GM23338 (cell line): ENCODE results near the gene ANKRD45. TPM values are rescaled to one million over a fixed set of nuclear protein-coding genes. Genes with fewer than 3 reads are reported as not detected.

ENCODE experiments used
- ATAC-seq: fragments of 200-7000 bp; cut with Tn5 transposase; 3 replicates; pipeline ENCODE4 v1.9.1; 2020
- DNase-seq: peaks from one replicate; pipeline ENCODE4 v3.0.0-alpha.2; 2015; ENCODE audit warnings: low spot score
- H2AFZ ChIP-seq: fragments of 200-600 bp; sonication (generic); 2 replicates; pipeline ENCODE4 v1.8.0; 2016; ENCODE audit warnings: antibody characterized with exemption, mild to moderate bottlenecking, moderate library complexity
- H3F3A ChIP-seq: fragments of 200-600 bp; sonication (generic); replicated peaks from 2 replicates; pipeline ENCODE4 v1.8.0; 2017; ENCODE audit warnings: antibody characterized with exemption, mixed run types, low read depth
- H3K27ac ChIP-seq: fragments of 200-600 bp; sonication (generic); 2 replicates; pipeline ENCODE4 v1.6.1; 2016; ENCODE audit warnings: low read depth
- H3K27me3 ChIP-seq: fragments of 200-600 bp; sonication (generic); 2 replicates; pipeline ENCODE4 v1.8.0; 2016; ENCODE audit warnings: mild to moderate bottlenecking, mixed run types, moderate library complexity; ENCODE audit not compliant: insufficient read depth
- H3K36me3 ChIP-seq: fragments of 200-600 bp; sonication (generic); 2 replicates; pipeline ENCODE4 v1.8.0; 2016; ENCODE audit warnings: mild to moderate bottlenecking; ENCODE audit not compliant: insufficient read depth
- H3K4me1 ChIP-seq: fragments of 200-600 bp; sonication (generic); 2 replicates; pipeline ENCODE4 v1.8.0; 2016; ENCODE audit warnings: mild to moderate bottlenecking, moderate library complexity; ENCODE audit not compliant: insufficient read depth
- H3K4me2 ChIP-seq: fragments of 200-600 bp; sonication (generic); 2 replicates; pipeline ENCODE4 v1.7.1; 2017; ENCODE audit warnings: mixed run types
- H3K4me3 ChIP-seq: fragments of 200-600 bp; sonication (generic); 2 replicates; pipeline ENCODE4 v1.6.1; 2016; ENCODE audit warnings: mixed run types
- H3K79me2 ChIP-seq: fragments of 200-600 bp; sonication (generic); replicated peaks from 2 replicates; pipeline ENCODE4 v1.8.0; 2017; ENCODE audit warnings: mild to moderate bottlenecking; ENCODE audit not compliant: insufficient read depth
- H3K9me2 ChIP-seq: fragments of 200-600 bp; sonication (generic); 2 replicates; pipeline ENCODE4 v1.8.0; 2017; ENCODE audit not compliant: insufficient read depth
- H4K20me1 ChIP-seq: fragments of 200-600 bp; sonication (generic); replicated peaks from 2 replicates; pipeline ENCODE4 v1.8.0; 2017; ENCODE audit warnings: mild to moderate bottlenecking; ENCODE audit not compliant: insufficient read depth
- H3K27ac Mint-ChIP-seq: 2 replicates; pipeline ENCODE4 v1.8.0; 2020; ENCODE audit warnings: inconsistent platforms, mild to moderate bottlenecking, moderate library complexity, mixed read lengths
- H3K27me3 Mint-ChIP-seq: 3 replicates; pipeline ENCODE4 v1.8.0; 2022; ENCODE audit warnings: low read depth, mild to moderate bottlenecking, moderate library complexity, mixed read lengths, inconsistent platforms; ENCODE audit not compliant: insufficient read depth, poor library complexity
- H3K36me3 Mint-ChIP-seq: 3 replicates; pipeline ENCODE4 v1.8.0; 2021; ENCODE audit warnings: low read depth, mild to moderate bottlenecking, inconsistent platforms, moderate library complexity, mixed read lengths
- H3K4me1 Mint-ChIP-seq: 3 replicates; pipeline ENCODE4 v1.8.0; 2020; ENCODE audit warnings: mild to moderate bottlenecking, inconsistent platforms, mixed read lengths
- H3K4me3 Mint-ChIP-seq: 3 replicates; pipeline ENCODE4 v1.8.0; 2021; ENCODE audit warnings: moderate library complexity, mild to moderate bottlenecking, inconsistent platforms, mixed read lengths
- H3K9me3 Mint-ChIP-seq: 3 replicates; pipeline ENCODE4 v1.8.0; 2020; ENCODE audit warnings: moderate library complexity, mild to moderate bottlenecking, inconsistent platforms, mixed read lengths
- CREB1 ChIP-seq: fragments of 250-450 bp; sonication (Bioruptor Pico); IDR thresholded peaks from 2 replicates; pipeline ENCODE4 v1.5.0; 2020; ENCODE audit warnings: low read depth, mild to moderate bottlenecking, moderate library complexity
- CTCF ChIP-seq, 2 experiments: fragments of 200-600 bp in 1 of 2; sonication (generic) in 1 of 2; conservative IDR thresholded peaks; 2 replicates each; pipeline versions ENCODE4 v1.5.1 to v1.6.1; 2016 to 2017; ENCODE audit warnings: antibody characterized with exemption in 2 of 2, low read depth in 2 of 2, mild to moderate bottlenecking in 2 of 2, moderate library complexity in 1 of 2
- ETS1 ChIP-seq: IDR thresholded peaks from 2 replicates; pipeline ENCODE4 v1.6.1; 2016; ENCODE audit warnings: antibody characterized with exemption
- EZH2 ChIP-seq: fragments of 200-600 bp; sonication (generic); IDR thresholded peaks from one replicate; pipeline ENCODE4 v1.8.0; 2017; ENCODE audit warnings: antibody characterized with exemption, mild to moderate bottlenecking, low read depth; ENCODE audit not compliant: unreplicated experiment
- EZH2phosphoT487 ChIP-seq: fragments of 200-600 bp; sonication (generic); IDR thresholded peaks from one replicate; pipeline ENCODE4 v1.8.1; 2018; ENCODE audit warnings: antibody characterized with exemption; ENCODE audit not compliant: unreplicated experiment
- JUNB ChIP-seq: IDR thresholded peaks from one replicate; pipeline ENCODE4 v1.6.1; 2016; ENCODE audit warnings: antibody characterized with exemption; ENCODE audit not compliant: unreplicated experiment
- NANOG ChIP-seq: IDR thresholded peaks from 2 replicates; pipeline ENCODE4 v1.6.1; 2016; ENCODE audit warnings: antibody characterized with exemption, borderline replicate concordance
- POLR2AphosphoS5 ChIP-seq: IDR thresholded peaks from 2 replicates; pipeline ENCODE4 v1.6.1; 2016; ENCODE audit warnings: antibody characterized with exemption, low read depth
- REST ChIP-seq: IDR thresholded peaks from one replicate; pipeline ENCODE4 v1.6.1; 2018; ENCODE audit warnings: antibody characterized with exemption; ENCODE audit not compliant: unreplicated experiment
- STAT1 ChIP-seq: IDR thresholded peaks from one replicate; pipeline ENCODE4 v1.6.1; 2016; ENCODE audit warnings: antibody characterized with exemption; ENCODE audit not compliant: unreplicated experiment
- ZNF114 ChIP-seq: fragments of 250-450 bp; sonication (Bioruptor Pico); IDR thresholded peaks from 2 replicates; pipeline ENCODE4 v1.5.0; 2020; ENCODE audit warnings: mild to moderate bottlenecking, moderate library complexity
- ZNF331 ChIP-seq: fragments of 250-450 bp; sonication (Bioruptor Pico); IDR thresholded peaks from 2 replicates; pipeline ENCODE4 v1.5.0; 2020; ENCODE audit warnings: low read depth, mild to moderate bottlenecking, moderate library complexity
- ZNF462 ChIP-seq: fragments of 250-450 bp; sonication (Bioruptor Pico); IDR thresholded peaks from 2 replicates; pipeline ENCODE4 v1.5.0; 2020; ENCODE audit warnings: mild to moderate bottlenecking, moderate library complexity
- polyA plus RNA-seq: library from polyadenylated mRNA; unstranded; fragments of >200 nt; fragmentation: Nextera tagmentation; extraction: Ambion mirVana; gene quantifications from 2 replicates; pipeline ENCODE4 v1.2.1, GENCODE V29; 2016
- total RNA-seq: library from RNA; depleted of rRNA; stranded (reverse); fragments of >200 nt; shearing (Covaris generic); gene quantifications from 2 replicates; pipeline ENCODE4 v1.2.3, GENCODE V29; 2014

ANKRD45 gene
- total and polyA plus RNA-seq, 2 experiments from 2014 or later: 1.5 to 2.3 TPM

GRCh38 chr1:173663159-173663558 is 6.5 kb downstream of the ANKRD45 start:
- peaks cover 2% of the 10 kb centered on the region; the same call in 2 of the 3 replicates for H3K4me1 Mint-ChIP-seq
- no peaks in the 10 kb centered on the region for H4K20me1 ChIP-seq
- H3K36me3 Mint-ChIP-seq: peaks cover 3% of the 10 kb centered on the region; the same call in 1 of the 3 replicates
- ATAC-seq (no peak), DNase-seq (no peak)
- no peak overlapping the region for H3K27ac ChIP-seq
- H3K27me3 Mint-ChIP-seq: peaks cover 2% of the 10 kb centered on the region
- H3K9me3 Mint-ChIP-seq: no peaks in the 10 kb centered on the region
- H3F3A ChIP-seq: no peaks in the 10 kb centered on the region
- no peaks in the 10 kb centered on the region for H3K79me2 ChIP-seq
- H2AFZ ChIP-seq: 0 out of 2 replicates have a peak overlapping the region, but pooled peaks have one; percentile 16
- H3K27me3 ChIP-seq: no peaks in the 10 kb centered on the region
- no peak overlapping the region for H3K4me2 ChIP-seq
- no peaks in the 10 kb centered on the region for H3K36me3 ChIP-seq
- H3K27ac Mint-ChIP-seq: no peak overlapping the region
- H3K4me3 ChIP-seq: no peak overlapping the region
- TF ChIP-seq JUNB: no peak
- no peak for TF ChIP-seq CTCF (conservative IDR thresholded peaks at IDR 0.05; ENCODE audit: low read depth in 2 of 2)
- no peak for TF ChIP-seq ZNF114 (CRISPR knock-in tag)
- TF ChIP-seq STAT1: no peak
- no peak for TF ChIP-seq REST
- no peak for TF ChIP-seq POLR2AphosphoS5
- TF ChIP-seq EZH2: no peak
- TF ChIP-seq EZH2phosphoT487: no peak
- TF ChIP-seq CREB1 (CRISPR knock-in tag): no peak
- TF ChIP-seq NANOG: no peak
- TF ChIP-seq ETS1: no peak
- TF ChIP-seq ZNF462: no peak
- no peak for TF ChIP-seq ZNF331 (CRISPR knock-in tag)
- no peaks in the 10 kb centered on the region for H3K4me1 ChIP-seq
- no peaks in the 10 kb centered on the region for H3K9me2 ChIP-seq
- H3K4me3 Mint-ChIP-seq: no peak overlapping the region
